ENCODE results near the gene CFAP53. TPM values are rescaled to one million over a fixed set of nuclear protein-coding genes. Genes with fewer than 3 reads are reported as not detected.

CFAP53 gene
- polyA plus RNA-seq, 2 donors, result 0.13 to 0.33 TPM

- no peaks in the 10 kb centered on the region for H3K36me3 ChIP-seq (ENCODE audit: control insufficient read depth in 2 of 2, insufficient read depth in 2 of 2, low read length in 1 of 2)
- 46 to 55% methylated on average over 1 of the region's 1 CpG for WGBS, 2 donors
- peaks cover 0 to 5% of the 10 kb centered on the region in 2 donors for H3K27me3 ChIP-seq (ENCODE audit: control insufficient read depth in 1 of 2, insufficient read depth in 2 of 2, low read length in 2 of 2)
- H3K4me1 ChIP-seq (ENCODE audit: control insufficient read depth in 2 of 2, insufficient read depth in 2 of 2, low read length in 1 of 2), result peaks cover 3 to 7% of the 10 kb centered on the region in 2 donors
- no peak overlapping the region for H3K4me3 ChIP-seq (ENCODE audit: low read depth in 1 of 2, low read length in 2 of 2)
- no peaks in the 10 kb centered on the region for H3K9me3 ChIP-seq (ENCODE audit: control insufficient read depth in 2 of 2, insufficient read depth in 1 of 2, low read depth in 1 of 2, low read length in 1 of 2)
- H3K27ac ChIP-seq (ENCODE audit: low read depth in 2 of 2, low read length in 1 of 2), result no peak overlapping the region
These were observed 76.1 kb downstream of the CFAP53 start for GRCh38 chr18:50190236-50190635.

GRCh38 chr18:50189160-50189559 lies 77.1 kb downstream of the CFAP53 start:
- WGBS, 2 donors, result 80 to 81% methylated on average over 1 of the region's 1 CpG
- Histone ChIP-seq H3K9me3 (ENCODE audit: control insufficient read depth in 2 of 2, insufficient read depth in 1 of 2, low read depth in 1 of 2, low read length in 1 of 2) (no peaks in the 10 kb centered on the region), H3K4me1 (ENCODE audit: control insufficient read depth in 2 of 2, insufficient read depth in 2 of 2, low read length in 1 of 2) (peaks cover 0 to 7% of the 10 kb centered on the region in 2 donors), H3K27ac (ENCODE audit: low read depth in 2 of 2, low read length in 1 of 2) (no peak overlapping the region), H3K4me3 (ENCODE audit: low read depth in 1 of 2, low read length in 2 of 2) (no peak overlapping the region), H3K27me3 (ENCODE audit: control insufficient read depth in 1 of 2, insufficient read depth in 2 of 2, low read length in 2 of 2) (peaks cover 0 to under 1% of the 10 kb centered on the region in 2 donors), H3K36me3 (ENCODE audit: control insufficient read depth in 2 of 2, insufficient read depth in 2 of 2, low read length in 1 of 2) (no peaks in the 10 kb centered on the region)

GRCh38 chr18:50188652-50189051 lies 77.6 kb downstream of the CFAP53 start:
- Histone ChIP-seq H3K27me3 (ENCODE audit: control insufficient read depth in 1 of 2, insufficient read depth in 2 of 2, low read length in 2 of 2) (no peaks in the 10 kb centered on the region), H3K4me1 (ENCODE audit: control insufficient read depth in 2 of 2, insufficient read depth in 2 of 2, low read length in 1 of 2) (peaks cover 0 to 6% of the 10 kb centered on the region in 2 donors), H3K9me3 (ENCODE audit: control insufficient read depth in 2 of 2, insufficient read depth in 1 of 2, low read depth in 1 of 2, low read length in 1 of 2) (no peaks in the 10 kb centered on the region), H3K4me3 (ENCODE audit: low read depth in 1 of 2, low read length in 2 of 2) (no peak overlapping the region), H3K36me3 (ENCODE audit: control insufficient read depth in 2 of 2, insufficient read depth in 2 of 2, low read length in 1 of 2) (no peaks in the 10 kb centered on the region), H3K27ac (ENCODE audit: low read depth in 2 of 2, low read length in 1 of 2) (no peak overlapping the region)
- WGBS, 2 donors, result 87 to 96% methylated on average over 6 of the region's 6 CpGs

- 87 to 89% methylated on average over 3 of the region's 3 CpGs for WGBS, 2 donors
- H3K4me3 ChIP-seq (ENCODE audit: low read depth in 1 of 2, low read length in 2 of 2), result no peak overlapping the region
- H3K9me3 ChIP-seq (ENCODE audit: control insufficient read depth in 2 of 2, insufficient read depth in 1 of 2, low read depth in 1 of 2, low read length in 1 of 2), result no peaks in the 10 kb centered on the region
- no peaks in the 10 kb centered on the region for H3K27me3 ChIP-seq (ENCODE audit: control insufficient read depth in 1 of 2, insufficient read depth in 2 of 2, low read length in 2 of 2)
- H3K4me1 ChIP-seq (ENCODE audit: control insufficient read depth in 2 of 2, insufficient read depth in 2 of 2, low read length in 1 of 2), result no peaks in the 10 kb centered on the region
- H3K36me3 ChIP-seq (ENCODE audit: control insufficient read depth in 2 of 2, insufficient read depth in 2 of 2, low read length in 1 of 2), result no peaks in the 10 kb centered on the region
- no peak overlapping the region for H3K27ac ChIP-seq (ENCODE audit: low read depth in 2 of 2, low read length in 1 of 2)
These were observed 78.6 kb downstream of the CFAP53 start for GRCh38 chr18:50187659-50188058.

GRCh38 chr18:50186385-50186784 lies 79.9 kb downstream of the CFAP53 start:
- H3K9me3 ChIP-seq (ENCODE audit: control insufficient read depth in 2 of 2, insufficient read depth in 1 of 2, low read depth in 1 of 2, low read length in 1 of 2), result no peaks in the 10 kb centered on the region
- no peak overlapping the region for H3K27ac ChIP-seq (ENCODE audit: low read depth in 2 of 2, low read length in 1 of 2)
- H3K4me3 ChIP-seq (ENCODE audit: low read depth in 1 of 2, low read length in 2 of 2), result no peak overlapping the region
- no peaks in the 10 kb centered on the region for H3K4me1 ChIP-seq (ENCODE audit: control insufficient read depth in 2 of 2, insufficient read depth in 2 of 2, low read length in 1 of 2)
- no peaks in the 10 kb centered on the region for H3K27me3 ChIP-seq (ENCODE audit: control insufficient read depth in 1 of 2, insufficient read depth in 2 of 2, low read length in 2 of 2)
- 73 to 87% methylated on average over 1 of the region's 1 CpG for WGBS, 2 donors
- H3K36me3 ChIP-seq (ENCODE audit: control insufficient read depth in 2 of 2, insufficient read depth in 2 of 2, low read length in 1 of 2), result no peaks in the 10 kb centered on the region

- H3K4me1 ChIP-seq (ENCODE audit: control insufficient read depth in 2 of 2, insufficient read depth in 2 of 2, low read length in 1 of 2), result no peaks in the 10 kb centered on the region
- H3K36me3 ChIP-seq (ENCODE audit: control insufficient read depth in 2 of 2, insufficient read depth in 2 of 2, low read length in 1 of 2), result no peaks in the 10 kb centered on the region
- H3K27me3 ChIP-seq (ENCODE audit: control insufficient read depth in 1 of 2, insufficient read depth in 2 of 2, low read length in 2 of 2), result no peaks in the 10 kb centered on the region
- no peak overlapping the region for H3K4me3 ChIP-seq (ENCODE audit: low read depth in 1 of 2, low read length in 2 of 2)
- WGBS, 2 donors, result 59 to 71% methylated on average over 5 of the region's 5 CpGs
- H3K9me3 ChIP-seq (ENCODE audit: control insufficient read depth in 2 of 2, insufficient read depth in 1 of 2, low read depth in 1 of 2, low read length in 1 of 2), result no peaks in the 10 kb centered on the region
- no peak overlapping the region for H3K27ac ChIP-seq (ENCODE audit: low read depth in 2 of 2, low read length in 1 of 2)
These were observed 82.7 kb downstream of the CFAP53 start for GRCh38 chr18:50183556-50183955.

- H3K36me3 ChIP-seq (ENCODE audit: control insufficient read depth in 2 of 2, insufficient read depth in 2 of 2, low read length in 1 of 2), result no peaks in the 10 kb centered on the region
- H3K4me1 ChIP-seq (ENCODE audit: control insufficient read depth in 2 of 2, insufficient read depth in 2 of 2, low read length in 1 of 2), result no peaks in the 10 kb centered on the region
- H3K27ac ChIP-seq (ENCODE audit: low read depth in 2 of 2, low read length in 1 of 2), result no peak overlapping the region
- no peaks in the 10 kb centered on the region for H3K27me3 ChIP-seq (ENCODE audit: control insufficient read depth in 1 of 2, insufficient read depth in 2 of 2, low read length in 2 of 2)
- H3K9me3 ChIP-seq (ENCODE audit: control insufficient read depth in 2 of 2, insufficient read depth in 1 of 2, low read depth in 1 of 2, low read length in 1 of 2), result no peaks in the 10 kb centered on the region
- H3K4me3 ChIP-seq (ENCODE audit: low read depth in 1 of 2, low read length in 2 of 2), result no peak overlapping the region
- 56 to 67% methylated on average over 1 of the region's 1 CpG for WGBS, 2 donors
These were observed 83.8 kb downstream of the CFAP53 start for GRCh38 chr18:50182511-50182910.

GRCh38 chr18:50181590-50181989 lies 84.7 kb downstream of the CFAP53 start:
- no peaks in the 10 kb centered on the region for H3K27me3 ChIP-seq (ENCODE audit: control insufficient read depth in 1 of 2, insufficient read depth in 2 of 2, low read length in 2 of 2)
- 62 to 70% methylated on average over 2 of the region's 2 CpGs for WGBS, 2 donors
- H3K36me3 ChIP-seq (ENCODE audit: control insufficient read depth in 2 of 2, insufficient read depth in 2 of 2, low read length in 1 of 2), result no peaks in the 10 kb centered on the region
- no peaks in the 10 kb centered on the region for H3K4me1 ChIP-seq (ENCODE audit: control insufficient read depth in 2 of 2, insufficient read depth in 2 of 2, low read length in 1 of 2)
- no peak overlapping the region for H3K4me3 ChIP-seq (ENCODE audit: low read depth in 1 of 2, low read length in 2 of 2)
- H3K27ac ChIP-seq (ENCODE audit: low read depth in 2 of 2, low read length in 1 of 2), result no peak overlapping the region
- H3K9me3 ChIP-seq (ENCODE audit: control insufficient read depth in 2 of 2, insufficient read depth in 1 of 2, low read depth in 1 of 2, low read length in 1 of 2), result no peaks in the 10 kb centered on the region

- Histone ChIP-seq H3K27ac (ENCODE audit: low read depth in 2 of 2, low read length in 1 of 2) (no peak overlapping the region), H3K4me1 (ENCODE audit: control insufficient read depth in 2 of 2, insufficient read depth in 2 of 2, low read length in 1 of 2) (no peaks in the 10 kb centered on the region), H3K36me3 (ENCODE audit: control insufficient read depth in 2 of 2, insufficient read depth in 2 of 2, low read length in 1 of 2) (no peaks in the 10 kb centered on the region), H3K27me3 (ENCODE audit: control insufficient read depth in 1 of 2, insufficient read depth in 2 of 2, low read length in 2 of 2) (no peaks in the 10 kb centered on the region), H3K4me3 (ENCODE audit: low read depth in 1 of 2, low read length in 2 of 2) (no peak overlapping the region), H3K9me3 (ENCODE audit: control insufficient read depth in 2 of 2, insufficient read depth in 1 of 2, low read depth in 1 of 2, low read length in 1 of 2) (no peaks in the 10 kb centered on the region)
- WGBS, 2 donors, result 89 to 92% methylated on average over 2 of the region's 2 CpGs
These were observed 86.8 kb downstream of the CFAP53 start for GRCh38 chr18:50179465-50179864.

GRCh38 chr18:50177294-50177992 lies 88.9 kb downstream of the CFAP53 start:
- H3K9me3 ChIP-seq (ENCODE audit: control insufficient read depth in 2 of 2, insufficient read depth in 1 of 2, low read depth in 1 of 2, low read length in 1 of 2), result no peaks in the 10 kb centered on the region
- H3K36me3 ChIP-seq (ENCODE audit: control insufficient read depth in 2 of 2, insufficient read depth in 2 of 2, low read length in 1 of 2), result no peaks in the 10 kb centered on the region
- no peaks in the 10 kb centered on the region for H3K27me3 ChIP-seq (ENCODE audit: control insufficient read depth in 1 of 2, insufficient read depth in 2 of 2, low read length in 2 of 2)
- no peak overlapping the region for H3K4me3 ChIP-seq (ENCODE audit: low read depth in 1 of 2, low read length in 2 of 2)
- WGBS, 2 donors, result 35 to 37% methylated on average over 3 of the region's 3 CpGs
- no peak overlapping the region for H3K27ac ChIP-seq (ENCODE audit: low read depth in 2 of 2, low read length in 1 of 2)
- H3K4me1 ChIP-seq (ENCODE audit: control insufficient read depth in 2 of 2, insufficient read depth in 2 of 2, low read length in 1 of 2), result no peaks in the 10 kb centered on the region
